C1 segment of cervical spinal cord (tissue), 14 donors: ENCODE measurements around the gene SMC5.
"Not testable (repeated sequence)": the region's sequence is repeated elsewhere in the genome, so short reads cannot be mapped to it uniquely, and the experiment has no call there.

Experiments used
- DNase-seq, 14 donors: peaks; one replicate each; lab custom pipeline; 2025; lab: John Stamatoyannopoulos, UW

SMC5 gene

GRCh38 chr9:70263421-70263820 lies 4.6 kb downstream of the SMC5 start:
- no peak for DNase-seq

- no peak for DNase-seq
Observed at GRCh38 chr9:70278305-70278704, 19.5 kb downstream of the SMC5 start.

- DNase-seq = no peak
Observed at GRCh38 chr9:70283848-70284247, 25.1 kb downstream of the SMC5 start.

GRCh38 chr9:70285246-70285645 lies 26.5 kb downstream of the SMC5 start:
- DNase-seq = no peak

GRCh38 chr9:70285981-70286598 lies 27.3 kb downstream of the SMC5 start:
- DNase-seq = no peak

- no peak for DNase-seq
Observed at GRCh38 chr9:70290626-70291025, 31.8 kb downstream of the SMC5 start.

GRCh38 chr9:70291446-70291845 lies 32.7 kb downstream of the SMC5 start:
- no peak for DNase-seq

- no peak for DNase-seq
Observed at GRCh38 chr9:70292253-70292652, 33.5 kb downstream of the SMC5 start.

GRCh38 chr9:70293214-70293613 lies 34.4 kb downstream of the SMC5 start:
- no peak for DNase-seq

GRCh38 chr9:70297141-70297540 lies 38.4 kb downstream of the SMC5 start:
- DNase-seq = no peak

GRCh38 chr9:70298245-70298771 lies 39.5 kb downstream of the SMC5 start:
- no peak for DNase-seq

- no peak for DNase-seq
Observed at GRCh38 chr9:70303268-70303667, 44.5 kb downstream of the SMC5 start.

- DNase-seq = no peak
Observed at GRCh38 chr9:70304810-70305209, 46.0 kb downstream of the SMC5 start.

- DNase-seq = no peak
Observed at GRCh38 chr9:70315389-70315788, 56.6 kb downstream of the SMC5 start.

GRCh38 chr9:70318002-70318401 lies 59.2 kb downstream of the SMC5 start:
- DNase-seq = no peak

- DNase-seq = no peak
Observed at GRCh38 chr9:70322096-70322495, 63.3 kb downstream of the SMC5 start.

- no peak for DNase-seq
Observed at GRCh38 chr9:70324963-70325362, 66.2 kb downstream of the SMC5 start.

- DNase-seq = not testable (repeated sequence)
Observed at GRCh38 chr9:70328625-70329024, 69.8 kb downstream of the SMC5 start.

GRCh38 chr9:70340572-70340971 lies 81.8 kb downstream of the SMC5 start:
- peak in 1 of 14 donors; percentile 3 for DNase-seq

GRCh38 chr9:70347046-70347445 lies 88.3 kb downstream of the SMC5 start:
- no peak for DNase-seq

- DNase-seq = no peak
Observed at GRCh38 chr9:70352356-70352755, 93.6 kb downstream of the SMC5 start.

- DNase-seq = no peak
Observed at GRCh38 chr9:70352802-70353201, 94.0 kb downstream of the SMC5 start.

- no peak for DNase-seq
Observed at GRCh38 chr9:70355801-70356200, 97.0 kb downstream of the SMC5 start.

GRCh38 chr9:70362952-70363351 lies 104.2 kb downstream of the SMC5 start:
- DNase-seq = peak in 1 of 14 donors; percentile 8
